Psoas muscle (tissue), 8 donors: ENCODE data around the gene PUS10. TPM values are rescaled to one million over a fixed set of nuclear protein-coding genes. Genes with fewer than 3 reads are reported as not detected.
"Not testable (repeated sequence)": the region's sequence is repeated elsewhere in the genome, so short reads cannot be mapped to it uniquely, and the experiment has no call there.

ENCODE experiments used
- ATAC-seq, 4 donors: fragments of 200-7000 bp; cut with Tn5 transposase; one replicate each; pipeline ENCODE4 v1.9.1; 2020; ENCODE audit warnings: moderate library complexity in 3 of 4, mild to moderate bottlenecking in 2 of 4
- DNase-seq, 2 donors: peaks; one replicate each; pipeline ENCODE4 v3.0.0-alpha.2; 2020
- H3K27ac ChIP-seq: fragments of 200-600 bp; one replicate; pipeline ENCODE4 v1.8.0; 2022
- H3K27me3 ChIP-seq, 3 donors: fragments of 200-600 bp in 1 of 3; one replicate each; pipeline versions ENCODE4 v1.6.1 to v1.8.0; 2013 to 2022; ENCODE audit warnings: low read length in 2 of 3, mild to moderate bottlenecking in 2 of 3, moderate library complexity in 1 of 3; ENCODE audit not compliant: insufficient read depth in 3 of 3
- H3K36me3 ChIP-seq, 2 donors: fragments of 200-600 bp in 1 of 2; one replicate each; pipeline versions ENCODE4 v1.6.1 to v1.8.0; 2013 to 2022; ENCODE audit warnings: low read depth in 1 of 2, mild to moderate bottlenecking in 1 of 2, moderate library complexity in 1 of 2; ENCODE audit not compliant: insufficient read depth in 1 of 2
- H3K4me1 ChIP-seq: fragments of 200-600 bp; one replicate; pipeline ENCODE4 v1.8.0; 2022
- H3K4me3 ChIP-seq: fragments of 200-600 bp; one replicate; pipeline ENCODE4 v1.8.0; 2022; ENCODE audit warnings: mild to moderate bottlenecking
- H3K9me3 ChIP-seq: fragments of 200-600 bp; one replicate; pipeline ENCODE4 v1.8.0; 2022
- WGBS, 3 donors: extraction: QIAGEN DNeasy Blood & Tissue Kit; methylation state at CpG; one replicate each; pipeline versions ENCODE4 v1.1.6 to v1.1.7; 2013; 5-methylcytosine and 5-hydroxymethylcytosine counted together
- intact Hi-C, 2 donors: fragments of 100-400 bp; cut with DNase I; formaldehyde crosslinking; loops; one replicate each; pipeline versions ENCODE4 v1.11.0 to v1.14.2; 2022
- polyA plus RNA-seq, 3 donors: library from polyadenylated mRNA; stranded (reverse); fragments of 200-250 nt; gene quantifications; one replicate each; pipeline ENCODE4 v1.2.3, GENCODE V29; 2013
- total RNA-seq, 4 donors: library from RNA; stranded (reverse); fragmentation: NEBNext Ultra II Directional in 2 of 4; extraction: Animal tissue kit (Norgen Biotek cat#: 25700) in 2 of 4; gene quantifications; one replicate each; pipeline versions ENCODE4 v1.2.1 to v1.2.4, GENCODE V29; 2021 to 2023
- TF ChIP-seq, protein P1 (sequence below): fragments of 200-600 bp; IDR thresholded peaks from one replicate; pipeline ENCODE4 v1.8.0; 2022; ENCODE audit warnings: antibody characterized with exemption
- donor health status: healthy with polysubstance abuse.
- donor health status: DM: no; HTN: no; CAD: no; lungs with moderate emphysema.
- donor health status: Bipolar disorder and iron deficiency.
- donor health status: healthy.
- donor health status: DM: yes; HTN: yes; CAD: no.
- donor health status: DM: no; HTN: no; CAD: no.
- donor health status: DM: no; HTN: no; CAD: no.
- donor health status: DM: yes; HTN: yes; CAD: no.

PUS10 gene
- total and polyA plus RNA-seq, 7 donors = 1.4 to 5.1 (median 2.9) TPM

DNA sequence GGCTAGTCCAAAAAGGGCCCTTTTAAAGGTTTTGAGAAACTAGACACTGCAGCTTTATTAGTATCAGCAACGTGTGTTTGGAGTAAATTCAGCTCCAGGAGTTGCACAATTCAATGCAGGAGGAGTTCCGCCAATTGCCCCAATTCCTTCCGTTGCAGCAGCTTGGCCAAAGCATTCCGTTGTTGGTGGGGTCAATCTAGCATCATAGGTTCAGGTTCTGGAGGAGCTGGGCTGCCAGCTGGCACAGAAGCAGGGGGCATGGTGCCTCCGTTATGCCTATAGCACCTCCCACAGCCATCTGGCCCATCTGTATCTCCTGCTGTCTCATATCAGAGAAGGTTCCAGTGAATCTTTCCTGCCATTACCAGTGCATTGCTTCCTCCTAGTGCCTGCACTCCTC is 81.3 kb downstream of the PUS10 start:
- H3K4me3 ChIP-seq = no peak overlapping the region
- H3K27ac ChIP-seq = no peak overlapping the region
- H3K36me3 ChIP-seq = peaks cover 0 to 24% of the 10 kb centered on the region in 2 donors
- TF ChIP-seq, protein P1, sequence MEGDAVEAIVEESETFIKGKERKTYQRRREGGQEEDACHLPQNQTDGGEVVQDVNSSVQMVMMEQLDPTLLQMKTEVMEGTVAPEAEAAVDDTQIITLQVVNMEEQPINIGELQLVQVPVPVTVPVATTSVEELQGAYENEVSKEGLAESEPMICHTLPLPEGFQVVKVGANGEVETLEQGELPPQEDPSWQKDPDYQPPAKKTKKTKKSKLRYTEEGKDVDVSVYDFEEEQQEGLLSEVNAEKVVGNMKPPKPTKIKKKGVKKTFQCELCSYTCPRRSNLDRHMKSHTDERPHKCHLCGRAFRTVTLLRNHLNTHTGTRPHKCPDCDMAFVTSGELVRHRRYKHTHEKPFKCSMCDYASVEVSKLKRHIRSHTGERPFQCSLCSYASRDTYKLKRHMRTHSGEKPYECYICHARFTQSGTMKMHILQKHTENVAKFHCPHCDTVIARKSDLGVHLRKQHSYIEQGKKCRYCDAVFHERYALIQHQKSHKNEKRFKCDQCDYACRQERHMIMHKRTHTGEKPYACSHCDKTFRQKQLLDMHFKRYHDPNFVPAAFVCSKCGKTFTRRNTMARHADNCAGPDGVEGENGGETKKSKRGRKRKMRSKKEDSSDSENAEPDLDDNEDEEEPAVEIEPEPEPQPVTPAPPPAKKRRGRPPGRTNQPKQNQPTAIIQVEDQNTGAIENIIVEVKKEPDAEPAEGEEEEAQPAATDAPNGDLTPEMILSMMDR = no peak
- no peaks in the 10 kb centered on the region for H3K27me3 ChIP-seq
- DNase-seq (no peak), ATAC-seq (peak in 3 of 4 donors; percentile 45 to 67 (median 49))
- 29 to 49% (median 36%) methylated on average over 5 of the region's 5 CpGs for WGBS, 3 donors
- no peaks in the 10 kb centered on the region for H3K9me3 ChIP-seq
- H3K4me1 ChIP-seq = peaks cover 11% of the 10 kb centered on the region
- intact Hi-C loops = no loop called here

DNA sequence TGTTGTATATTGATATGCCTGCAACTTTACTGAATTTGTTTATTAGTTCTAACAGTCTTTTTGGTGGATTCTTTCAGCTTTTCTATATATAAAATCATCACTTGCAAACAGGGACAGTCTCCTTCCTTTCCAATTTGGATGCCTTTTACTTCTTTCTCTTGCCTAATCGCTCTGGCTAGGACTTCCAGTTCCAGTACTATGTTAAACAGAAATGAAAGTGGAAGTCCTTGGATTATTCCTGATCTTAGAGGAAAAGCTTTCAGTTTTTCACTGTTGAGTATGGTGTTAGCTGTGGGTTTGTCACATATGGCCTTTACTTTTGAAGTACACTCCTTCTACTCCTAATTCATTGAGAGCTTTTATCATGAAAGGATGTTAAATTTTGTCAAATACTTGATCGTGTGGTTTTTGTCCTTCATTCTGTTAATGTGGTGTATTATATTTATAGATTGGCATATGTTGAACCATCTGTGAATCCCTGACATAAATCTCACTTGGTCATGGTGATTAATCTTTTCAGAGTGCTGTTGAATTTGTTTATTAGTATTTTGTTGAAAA is 83.8 kb downstream of the PUS10 start:
- no peaks in the 10 kb centered on the region for H3K9me3 ChIP-seq
- H3K36me3 ChIP-seq = peaks cover 0 to 8% of the 10 kb centered on the region in 2 donors
- TF ChIP-seq, protein P1 = no peak
- H3K4me3 ChIP-seq = no peak overlapping the region
- DNase-seq = no peak
- peaks cover 11% of the 10 kb centered on the region for H3K4me1 ChIP-seq
- no peaks in the 10 kb centered on the region for H3K27me3 ChIP-seq
- 46 to 57% (median 56%) methylated on average over 2 of the region's 2 CpGs for WGBS, 3 donors
- intact Hi-C loops = no loop called here
- ATAC-seq = peak in 2 of 4 donors; percentile 36 to 74
- no peak overlapping the region for H3K27ac ChIP-seq

DNA sequence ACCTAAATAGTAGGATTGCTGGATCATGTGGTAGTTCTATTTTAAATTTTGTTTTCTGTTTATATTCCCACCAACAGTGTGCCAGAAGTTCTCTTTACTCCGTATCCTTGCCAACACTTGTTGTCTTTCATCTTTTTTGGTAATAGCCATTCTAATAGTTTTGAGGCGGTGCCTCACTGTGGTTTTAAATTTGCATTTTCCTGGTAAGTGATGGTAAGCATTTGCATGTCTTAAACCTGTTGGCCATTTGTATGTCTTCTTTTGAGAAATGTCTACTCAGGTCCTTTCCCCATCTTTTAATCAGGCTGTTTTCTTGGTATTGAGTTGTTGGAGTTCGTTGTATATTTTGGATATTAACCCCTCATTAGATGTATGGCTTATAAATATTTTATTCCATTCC is 85.1 kb downstream of the PUS10 start:
- intact Hi-C loops = no loop called here

DNA sequence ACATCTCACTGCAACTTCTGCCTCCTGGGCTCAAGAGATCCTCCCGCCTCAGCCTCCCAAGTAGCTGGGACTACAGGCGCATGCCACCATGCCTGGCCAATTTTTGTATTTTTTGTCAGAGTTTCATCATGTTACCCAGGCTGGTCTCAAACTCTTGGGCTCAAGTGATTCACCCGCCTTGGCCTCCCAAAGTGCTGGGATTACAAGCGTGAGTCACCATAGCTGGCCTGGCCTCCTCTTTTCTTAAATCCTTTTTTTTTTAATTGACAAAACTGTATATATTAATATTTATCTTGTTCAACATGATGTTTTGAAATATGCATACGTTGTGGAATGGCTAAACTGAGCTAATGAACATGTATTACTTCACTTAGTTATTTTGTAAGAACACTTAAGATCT is 86.0 kb downstream of the PUS10 start:
- H3K9me3 ChIP-seq, DNase-seq, H3K27ac ChIP-seq, ATAC-seq, H3K27me3 ChIP-seq, H3K4me3 ChIP-seq, intact Hi-C loops: not testable (repeated sequence)
- WGBS, 3 donors = 97 to 98% (median 97%) methylated on average over 5 of the region's 5 CpGs
- H3K4me1 ChIP-seq = peaks cover 11% of the 10 kb centered on the region
- H3K36me3 ChIP-seq = peaks cover 4 to 14% of the 10 kb centered on the region in 2 donors

More for the DNA sequence above, 85.1 kb downstream of the PUS10 start:
- no peaks in the 10 kb centered on the region for H3K9me3 ChIP-seq
- H3K27me3 ChIP-seq = no peaks in the 10 kb centered on the region
- H3K4me1 ChIP-seq = peaks cover 11% of the 10 kb centered on the region
- 84 to 92% (median 88%) methylated on average over 3 of the region's 3 CpGs for WGBS, 3 donors
- H3K27ac ChIP-seq = no peak overlapping the region
- TF ChIP-seq, protein P1 = no peak
- no peak for DNase-seq
- no peak for ATAC-seq
- H3K36me3 ChIP-seq = peaks cover under 1 to 5% of the 10 kb centered on the region in 2 donors
- no peak overlapping the region for H3K4me3 ChIP-seq

DNA sequence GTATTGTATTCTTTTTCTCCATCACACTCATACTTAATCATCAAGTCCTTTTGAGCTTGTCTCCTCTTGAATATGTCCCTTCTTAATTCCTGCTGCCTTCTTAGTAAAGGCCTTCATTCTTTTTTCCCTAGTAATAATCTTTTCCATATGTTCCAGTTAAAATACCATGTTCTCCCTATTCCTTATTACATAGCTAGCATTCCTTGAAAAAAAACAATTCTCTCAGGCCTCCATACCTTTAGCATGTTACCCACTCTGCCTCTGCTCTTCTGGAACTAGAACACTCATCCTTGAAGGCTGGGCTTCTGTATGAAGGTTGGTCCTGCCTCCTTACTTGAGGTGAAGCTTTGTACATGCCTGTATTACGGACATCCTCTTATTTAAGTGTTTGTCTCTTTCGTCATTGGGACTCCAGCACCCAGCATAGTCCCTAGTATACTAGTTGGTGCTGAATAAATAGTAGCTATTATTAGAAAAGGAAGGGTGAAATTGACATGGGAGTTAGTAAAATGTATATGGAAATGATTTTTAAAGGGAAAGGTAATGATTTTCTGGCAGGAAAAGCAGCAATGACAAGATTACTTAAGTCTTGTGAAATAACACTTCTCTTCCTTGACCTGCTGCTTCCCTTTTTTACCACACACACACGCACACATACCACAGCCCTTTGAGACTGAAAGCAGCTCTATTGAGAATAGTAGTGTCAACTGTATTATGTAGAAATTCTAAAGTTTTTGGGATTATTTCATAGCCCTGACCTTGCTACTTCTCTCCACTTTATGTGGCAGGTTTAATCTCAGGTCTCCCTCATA is 91.1 kb downstream of the PUS10 start:
- Histone ChIP-seq H3K9me3 (no peaks in the 10 kb centered on the region), H3K27me3 (no peaks in the 10 kb centered on the region), H3K4me3 (no peak overlapping the region), H3K27ac (no peak overlapping the region), H3K4me1 (no peaks in the 10 kb centered on the region), H3K36me3 (peaks cover 5 to 58% of the 10 kb centered on the region in 2 donors)
- TF ChIP-seq, protein P1 = no peak
- intact Hi-C loops = no loop called here
- ATAC-seq (no peak), DNase-seq (no peak)
- WGBS, 3 donors = 88 to 93% (median 92%) methylated on average over 3 of the region's 3 CpGs
